Kidney capillary endothelial cell (primary cell): Measurements from ENCODE around the gene DPP6.

Experiments used
- DNase-seq: peaks from one replicate; pipeline ENCODE4 v3.0.0-alpha.2; 2018; ENCODE audit warnings: low spot score

Gene DPP6

DNA sequence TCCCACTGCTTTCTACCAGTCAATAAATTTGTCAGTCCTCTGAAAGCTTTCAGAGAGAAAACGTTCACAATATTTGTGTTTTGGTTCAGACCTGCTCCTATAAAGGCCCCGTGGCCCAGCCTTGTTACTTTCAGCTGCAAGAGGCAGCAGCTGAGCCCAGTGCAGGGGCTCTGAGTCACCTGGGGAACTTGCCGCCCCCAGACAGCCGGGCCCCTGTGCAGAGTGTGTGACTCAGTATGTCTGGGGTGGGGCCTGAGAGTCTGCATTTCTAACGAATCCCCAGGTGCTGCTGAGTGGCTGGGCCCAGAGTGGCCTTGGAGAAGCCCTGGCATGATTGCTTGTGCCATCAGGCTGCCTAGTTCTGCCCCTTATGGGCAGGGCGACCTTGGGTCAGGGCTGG is 647.2 kb downstream of the DPP6 start:
- DNase-seq: no peak

DNA sequence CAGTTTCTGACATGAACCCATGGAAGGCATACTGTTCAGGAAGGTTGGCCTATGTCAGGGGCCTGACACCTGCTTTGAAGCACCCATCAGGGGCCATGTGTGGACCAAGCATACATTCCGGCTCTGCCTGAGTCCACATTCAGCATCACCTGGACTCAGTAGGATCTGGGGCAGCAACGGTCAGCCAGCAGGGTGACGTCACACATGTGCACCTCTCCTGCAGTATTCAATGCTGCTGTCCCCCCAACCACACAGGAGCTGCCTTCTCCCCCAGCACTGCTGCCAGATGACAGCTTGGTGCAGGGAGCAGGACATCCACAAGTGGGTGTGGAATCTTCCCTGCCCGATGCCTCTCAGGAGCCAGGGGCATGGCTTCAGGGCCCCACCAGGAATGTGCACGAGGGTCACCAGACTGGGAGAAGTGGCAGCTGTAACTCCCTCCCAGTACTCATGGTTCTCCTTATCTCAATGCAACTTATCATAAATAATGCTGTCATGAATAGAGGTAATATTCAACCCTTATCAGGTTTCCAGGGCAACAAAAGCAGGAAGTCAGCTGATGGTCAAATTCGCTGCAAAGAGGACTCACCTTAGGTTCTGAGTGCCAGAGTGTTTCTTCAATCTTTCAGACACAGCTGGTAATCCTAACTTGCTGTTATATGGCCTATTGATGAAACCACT is 657.8 kb downstream of the DPP6 start:
- no peak for DNase-seq

GRCh38 chr7:154720016-154720415 is 667.8 kb downstream of the DPP6 start:
- DNase-seq: no peak

DNA sequence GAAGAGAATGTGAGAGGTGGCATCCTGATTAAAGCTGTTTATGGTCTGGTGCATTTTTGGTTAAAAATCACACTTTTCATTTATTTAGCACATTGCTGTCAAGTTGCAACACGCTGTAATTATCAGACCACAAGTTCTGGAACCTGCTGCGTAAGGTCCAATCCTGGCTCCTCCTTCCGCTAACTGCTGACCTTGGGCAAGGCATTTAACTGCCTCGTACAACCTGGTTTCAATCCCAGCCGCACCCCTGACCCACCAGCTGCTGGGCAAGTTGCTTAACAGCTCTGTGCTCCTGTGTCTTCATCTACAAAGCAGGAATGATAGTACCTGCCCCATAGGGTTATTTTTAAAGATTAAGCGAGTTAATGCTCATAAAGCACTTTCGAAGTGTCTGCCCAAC is 668.9 kb downstream of the DPP6 start:
- no peak for DNase-seq

DNA sequence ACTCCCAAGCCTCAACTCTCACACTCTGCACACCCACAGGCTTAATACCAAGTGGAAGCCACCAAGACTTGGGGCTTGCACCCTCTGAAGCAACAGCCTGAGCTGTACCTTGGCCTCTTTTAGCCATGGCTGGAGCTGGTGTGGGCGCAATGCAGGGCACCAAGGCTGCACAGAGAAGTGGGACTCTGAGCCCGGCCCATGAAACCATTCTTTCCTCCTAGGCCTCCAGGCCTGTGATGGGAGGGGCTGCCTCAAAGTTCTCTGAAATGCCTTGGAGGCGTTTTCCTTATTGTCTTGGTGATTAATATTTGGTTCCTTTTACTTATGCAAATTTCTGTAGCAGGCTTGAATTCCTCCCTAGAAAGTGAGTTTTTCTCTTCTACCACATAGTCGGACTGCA is 674.2 kb downstream of the DPP6 start:
- DNase-seq: no peak

DNA sequence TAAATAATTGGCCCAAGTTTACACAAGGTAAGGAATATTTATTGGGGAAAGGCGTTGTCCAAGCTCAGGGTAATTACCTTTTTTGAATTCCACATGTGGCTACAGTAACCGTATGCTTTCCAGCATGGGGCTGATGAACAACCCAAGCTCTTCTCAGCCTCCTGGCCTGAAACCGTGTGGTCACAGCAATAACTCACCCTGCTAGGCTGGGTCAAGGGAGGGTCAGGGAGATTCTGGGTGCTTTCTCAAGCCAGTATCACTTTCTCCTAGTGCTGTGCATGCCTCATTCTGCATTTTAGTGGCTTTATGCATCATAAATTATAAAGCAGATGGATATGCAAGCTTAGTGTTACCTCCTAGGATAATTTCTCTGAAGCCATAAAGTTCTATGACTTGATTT is 676.9 kb downstream of the DPP6 start:
- no peak for DNase-seq

DNA sequence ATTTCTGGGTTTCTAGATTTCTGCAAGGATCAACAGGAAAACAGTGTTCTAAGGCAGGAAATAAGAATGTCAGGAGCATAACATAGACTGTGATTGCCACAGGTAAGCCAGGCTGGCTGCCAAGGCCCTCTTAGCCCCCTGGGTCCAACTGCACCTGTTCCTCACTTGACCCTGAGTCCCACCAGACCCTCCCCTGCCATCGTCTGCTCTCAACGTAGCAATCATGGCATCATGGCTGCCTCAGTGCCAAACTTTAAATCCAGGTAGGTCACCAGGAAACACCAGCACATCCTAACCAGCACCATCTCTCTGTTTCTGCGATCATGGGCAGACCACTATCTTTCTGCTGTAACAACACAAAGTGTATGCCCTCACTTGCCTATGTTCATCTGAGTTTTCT is 683.6 kb downstream of the DPP6 start:
- no peak for DNase-seq

DNA sequence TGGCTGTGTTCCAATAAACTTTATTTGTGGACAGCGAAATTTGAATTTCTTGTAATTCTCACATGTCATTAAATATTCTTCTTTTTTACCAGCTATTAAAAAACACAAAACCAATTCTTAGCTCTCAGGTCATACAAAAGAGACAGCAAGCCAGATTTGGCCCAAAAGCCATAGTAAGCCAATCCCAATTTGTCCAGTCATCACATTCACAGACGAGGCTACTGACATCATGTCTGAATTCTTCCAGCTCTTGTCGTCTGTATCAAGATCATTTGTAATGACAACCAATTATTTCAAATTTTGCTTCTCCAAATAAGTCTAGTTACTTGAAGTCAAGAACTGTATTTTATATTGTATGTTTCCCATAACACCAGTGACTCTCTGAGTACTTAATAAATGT is 684.2 kb downstream of the DPP6 start:
- DNase-seq: no peak

GRCh38 chr7:154738216-154738615 is 686.0 kb downstream of the DPP6 start:
- no peak for DNase-seq

- no peak for DNase-seq
Measured at GRCh38 chr7:154741131-154741530, 688.9 kb downstream of the DPP6 start.

DNA sequence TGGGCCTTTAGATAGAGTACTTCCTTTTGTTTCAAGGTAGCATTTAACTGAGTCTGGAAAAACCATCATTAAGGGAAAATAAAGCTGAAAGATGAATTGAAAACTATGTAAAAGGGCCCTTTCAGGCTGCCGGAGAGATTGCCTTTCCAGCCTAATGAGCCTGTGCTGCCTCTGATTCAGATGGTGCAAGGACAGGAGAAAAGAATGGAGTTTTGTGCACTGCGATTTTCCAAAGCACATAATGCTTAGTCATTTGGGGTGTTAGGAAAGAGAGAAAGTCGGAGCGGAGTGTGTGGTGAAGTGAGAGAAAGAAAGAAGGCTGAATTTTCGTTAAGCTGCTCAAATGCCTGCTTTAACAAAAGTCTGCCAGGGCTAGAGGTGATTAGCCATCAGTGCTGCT is 691.0 kb downstream of the DPP6 start:
- DNase-seq: no peak

GRCh38 chr7:154744256-154744860 is 692.2 kb downstream of the DPP6 start:
- no peak for DNase-seq

- no peak for DNase-seq
Measured at GRCh38 chr7:154744861-154745258, 692.7 kb downstream of the DPP6 start.

DNA sequence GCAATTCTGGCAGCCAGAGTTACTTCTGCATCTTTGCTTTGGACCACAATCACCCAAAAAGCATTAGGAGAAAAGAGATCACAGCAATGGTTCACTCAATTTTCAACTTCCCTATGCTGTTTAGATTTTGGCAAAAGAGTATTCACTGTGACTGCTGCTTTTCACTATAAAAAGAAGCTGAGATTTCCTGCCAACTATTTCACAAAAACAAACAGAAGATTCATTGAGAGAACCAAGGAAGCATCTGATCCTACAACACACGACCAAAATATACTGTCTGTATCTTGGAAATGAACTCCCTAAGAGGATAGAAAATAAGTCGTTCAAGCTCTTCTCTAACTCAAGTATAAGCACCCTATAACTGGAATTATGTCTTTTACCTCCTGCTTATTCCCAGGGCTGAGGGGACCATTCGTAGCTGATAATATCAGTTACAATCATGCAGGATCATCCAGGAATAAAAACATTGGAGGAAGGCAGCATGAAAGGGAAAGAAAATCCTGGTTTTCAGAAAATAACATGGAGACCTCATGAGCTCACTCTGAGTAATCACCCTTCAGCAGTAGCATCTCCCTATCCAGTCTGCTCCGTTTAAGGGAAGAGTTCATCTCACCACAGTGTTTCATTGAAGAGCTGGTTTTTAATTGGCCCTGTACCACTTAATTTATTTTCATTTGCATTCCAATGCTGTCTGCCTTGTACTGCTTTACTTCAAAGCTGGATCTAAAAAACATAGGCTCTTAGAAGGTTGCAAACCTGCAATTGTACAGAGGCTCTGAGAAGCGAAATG is 694.6 kb downstream of the DPP6 start:
- DNase-seq: no peak

DNA sequence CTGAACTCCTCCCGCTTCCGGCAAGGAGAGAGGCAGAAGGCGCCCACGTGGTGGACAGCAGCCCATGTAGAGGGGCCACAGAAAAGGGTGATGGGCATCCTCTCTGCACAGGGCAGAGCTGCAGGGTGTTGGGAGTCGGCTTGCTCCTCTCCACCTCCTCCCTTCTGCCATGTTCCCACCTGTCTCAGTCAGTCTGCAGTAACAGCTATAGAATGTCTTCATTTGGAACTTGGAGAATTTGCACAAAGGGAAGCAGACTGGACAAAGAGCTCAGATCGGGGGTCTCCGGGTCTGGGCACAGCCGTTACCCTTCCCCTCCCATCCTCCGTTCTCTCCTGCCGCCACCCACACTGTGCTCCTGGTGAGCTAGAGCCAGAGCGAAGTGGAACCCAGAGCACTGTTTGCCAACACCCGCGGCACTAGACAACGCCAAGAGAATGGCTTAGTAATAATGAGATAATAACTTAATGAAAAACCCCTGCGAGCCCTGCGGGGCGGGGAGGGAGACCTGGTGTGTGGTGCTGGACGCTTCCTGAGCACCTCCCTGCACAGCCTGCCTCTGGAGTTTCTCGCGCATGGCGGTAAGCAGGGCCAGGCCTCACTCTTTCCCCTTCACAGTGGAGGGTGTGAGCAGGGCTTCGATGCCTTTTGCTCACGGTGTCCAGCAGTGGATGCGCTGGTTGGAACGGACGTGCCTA is 696.0 kb downstream of the DPP6 start:
- DNase-seq: no peak

GRCh38 chr7:154750353-154750801 is 698.2 kb downstream of the DPP6 start:
- no peak for DNase-seq

DNA sequence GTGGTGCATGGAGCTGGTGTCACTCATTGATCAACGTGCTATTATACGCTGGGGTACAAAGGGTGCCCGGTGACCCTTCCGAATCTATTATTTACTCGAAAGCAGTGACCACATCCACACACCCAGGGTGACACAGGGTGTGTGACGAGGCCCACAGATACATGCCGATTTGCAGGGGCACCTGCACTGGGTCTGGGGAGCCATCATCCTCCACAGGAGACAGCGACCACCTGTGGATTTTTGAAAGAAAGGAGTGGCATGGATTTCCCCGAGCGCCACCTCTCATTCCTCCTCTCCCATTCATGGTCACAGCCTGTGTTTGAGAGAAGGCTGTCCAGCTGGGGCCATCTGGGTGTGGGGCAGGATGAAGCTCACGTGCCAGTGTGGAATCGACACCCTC is 701.0 kb downstream of the DPP6 start:
- DNase-seq: no peak

- DNase-seq: no peak
Measured at GRCh38 chr7:154757756-154758155, 705.6 kb downstream of the DPP6 start.

DNA sequence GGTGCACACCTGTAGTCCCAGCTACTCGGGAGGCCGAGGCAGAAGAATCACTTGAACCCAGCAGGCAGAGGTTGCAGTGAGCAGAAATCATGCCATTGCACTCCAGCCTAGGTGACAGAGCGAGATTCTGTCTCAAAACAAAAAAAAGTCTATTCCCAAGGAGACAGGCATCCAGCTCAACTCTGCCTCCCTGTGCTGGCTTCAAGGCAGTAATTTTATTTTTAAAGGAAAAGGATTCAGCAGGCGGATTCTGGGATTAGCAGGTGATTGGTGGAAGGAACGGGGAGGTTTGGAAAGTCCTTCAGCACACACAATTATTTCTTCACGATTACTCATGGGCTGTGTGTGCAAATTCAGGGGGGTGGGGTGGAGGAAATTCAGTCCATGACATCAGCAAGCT is 707.8 kb downstream of the DPP6 start:
- DNase-seq: no peak

- DNase-seq: no peak
Measured at GRCh38 chr7:154765118-154765517, 712.9 kb downstream of the DPP6 start.

GRCh38 chr7:154767142-154767541 is 714.9 kb downstream of the DPP6 start:
- no peak for DNase-seq

DNA sequence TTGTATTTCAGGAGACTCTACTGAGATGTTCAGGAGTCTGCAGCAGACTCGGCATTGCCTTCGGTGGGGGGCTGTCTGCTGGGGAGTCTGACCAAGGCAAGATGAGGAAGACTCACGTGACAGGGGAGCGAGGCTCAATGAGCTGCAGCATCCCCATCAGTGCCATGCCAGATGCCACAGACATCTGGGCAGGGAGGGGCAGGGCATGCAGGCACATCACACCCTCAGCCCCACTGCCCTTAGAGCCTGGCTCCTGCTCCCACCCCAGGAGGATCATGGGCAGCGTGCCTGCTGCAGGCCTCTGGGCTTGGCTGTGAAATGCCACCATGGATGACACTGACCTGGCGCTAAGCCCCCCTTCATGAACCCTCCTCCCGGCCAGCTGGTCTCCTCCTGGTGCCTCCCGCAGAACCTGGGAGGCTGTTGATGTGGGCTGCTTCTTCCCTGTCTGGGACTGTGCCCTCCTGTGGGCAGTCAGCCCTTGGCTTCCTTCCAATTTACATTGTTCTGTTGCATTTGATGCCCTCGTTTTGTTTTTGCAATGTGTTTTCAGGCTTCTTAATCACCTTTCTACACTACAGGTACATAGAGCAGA is 715.7 kb downstream of the DPP6 start:
- no peak for DNase-seq
